Activated CD8-positive, alpha-beta T cell treated with anti-CD3 and anti-CD28 coated beads for 36 hours (primary cell): ENCODE results near the gene RPS10. TPM values are rescaled to one million over a fixed set of nuclear protein-coding genes. Genes with fewer than 3 reads are reported as not detected.
"Not testable (repeated sequence)": the region's sequence is repeated elsewhere in the genome, so short reads cannot be mapped to it uniquely, and the experiment has no call there.

Experiments
- ATAC-seq: fragments of 200-7000 bp; cut with Tn5 transposase; one replicate; pipeline ENCODE4 v1.10.0; 2021; ENCODE audit warnings: mild to moderate bottlenecking, moderate library complexity
- CTCF ChIA-PET: fragments of 350-600 bp; sonication (Branson Sonifier 250); formaldehyde crosslinking; loops from one replicate; lab custom pipeline; 2021; ENCODE audit warnings: antibody characterized with exemption; lab: Charles Lee
- POLR2A ChIA-PET: fragments of 350-600 bp; sonication (Branson Sonifier 250); formaldehyde crosslinking; loops from one replicate; lab custom pipeline; 2021; ENCODE audit warnings: antibody characterized with exemption; lab: Charles Lee
- DNase-seq: peaks from one replicate; pipeline ENCODE4 v3.0.0-alpha.2; 2020
- H3K27ac Mint-ChIP-seq: one replicate; pipeline ENCODE4 v1.8.0; 2021; ENCODE audit warnings: mild to moderate bottlenecking, mixed read lengths
- H3K27me3 Mint-ChIP-seq: one replicate; pipeline ENCODE4 v1.8.0; 2021; ENCODE audit warnings: mixed read lengths
- H3K36me3 Mint-ChIP-seq: one replicate; pipeline ENCODE4 v1.8.0; 2021; ENCODE audit warnings: low read depth, mixed read lengths
- H3K4me1 Mint-ChIP-seq: one replicate; pipeline ENCODE4 v1.8.0; 2021; ENCODE audit warnings: low read depth, mixed read lengths
- H3K4me3 Mint-ChIP-seq: one replicate; pipeline ENCODE4 v1.8.0; 2021; ENCODE audit warnings: mild to moderate bottlenecking, moderate library complexity, mixed read lengths
- H3K9me3 Mint-ChIP-seq: one replicate; pipeline ENCODE4 v1.8.0; 2021; ENCODE audit warnings: mixed read lengths
- intact Hi-C: fragments of 100-400 bp; cut with micrococcal nuclease; formaldehyde crosslinking; loops from one replicate; pipeline ENCODE4 v1.10.0; 2022
- total RNA-seq, 2 experiments: library from RNA; stranded (reverse); gene quantifications; one replicate each; pipeline ENCODE4 v1.2.3, GENCODE V29; 2021
- TF ChIP-seq, protein P1 (sequence below): fragments of 200-600 bp; IDR thresholded peaks from one replicate; pipeline ENCODE4 v1.8.0; 2022; ENCODE audit warnings: antibody characterized with exemption, mild to moderate bottlenecking

The RPS10 gene
- total RNA-seq, 2 experiments from 2014 or later = 2,208 to 2,269 TPM

GRCh38 chr6:34412016-34412415, 13.9 kb downstream of the RPS10 start:
- Mint-ChIP-seq H3K4me1 (peaks cover 5% of the 10 kb centered on the region), H3K27me3 (no peaks in the 10 kb centered on the region), H3K4me3 (no peak overlapping the region), H3K27ac (no peak overlapping the region), H3K36me3 (peaks cover 32% of the 10 kb centered on the region), H3K9me3 (no peaks in the 10 kb centered on the region)
- DNase-seq (no peak), ATAC-seq (no peak)
- POLR2A ChIA-PET = no interaction called here
- CTCF ChIA-PET = no interaction called here
- intact Hi-C loops = loop anchor here (10.0 kb wide), 1 partner anchor 247 kb away; no protein-coding TSS in a partner anchor
- TF ChIP-seq, protein P1, sequence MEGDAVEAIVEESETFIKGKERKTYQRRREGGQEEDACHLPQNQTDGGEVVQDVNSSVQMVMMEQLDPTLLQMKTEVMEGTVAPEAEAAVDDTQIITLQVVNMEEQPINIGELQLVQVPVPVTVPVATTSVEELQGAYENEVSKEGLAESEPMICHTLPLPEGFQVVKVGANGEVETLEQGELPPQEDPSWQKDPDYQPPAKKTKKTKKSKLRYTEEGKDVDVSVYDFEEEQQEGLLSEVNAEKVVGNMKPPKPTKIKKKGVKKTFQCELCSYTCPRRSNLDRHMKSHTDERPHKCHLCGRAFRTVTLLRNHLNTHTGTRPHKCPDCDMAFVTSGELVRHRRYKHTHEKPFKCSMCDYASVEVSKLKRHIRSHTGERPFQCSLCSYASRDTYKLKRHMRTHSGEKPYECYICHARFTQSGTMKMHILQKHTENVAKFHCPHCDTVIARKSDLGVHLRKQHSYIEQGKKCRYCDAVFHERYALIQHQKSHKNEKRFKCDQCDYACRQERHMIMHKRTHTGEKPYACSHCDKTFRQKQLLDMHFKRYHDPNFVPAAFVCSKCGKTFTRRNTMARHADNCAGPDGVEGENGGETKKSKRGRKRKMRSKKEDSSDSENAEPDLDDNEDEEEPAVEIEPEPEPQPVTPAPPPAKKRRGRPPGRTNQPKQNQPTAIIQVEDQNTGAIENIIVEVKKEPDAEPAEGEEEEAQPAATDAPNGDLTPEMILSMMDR = no peak

- H3K4me1 Mint-ChIP-seq, H3K36me3 Mint-ChIP-seq, H3K27me3 Mint-ChIP-seq, POLR2A ChIA-PET, ATAC-seq, intact Hi-C loops, H3K9me3 Mint-ChIP-seq, H3K27ac Mint-ChIP-seq, CTCF ChIA-PET, DNase-seq, H3K4me3 Mint-ChIP-seq: not testable (repeated sequence)
These were observed 18.0 kb downstream of the RPS10 start for GRCh38 chr6:34407915-34408314.

DNA sequence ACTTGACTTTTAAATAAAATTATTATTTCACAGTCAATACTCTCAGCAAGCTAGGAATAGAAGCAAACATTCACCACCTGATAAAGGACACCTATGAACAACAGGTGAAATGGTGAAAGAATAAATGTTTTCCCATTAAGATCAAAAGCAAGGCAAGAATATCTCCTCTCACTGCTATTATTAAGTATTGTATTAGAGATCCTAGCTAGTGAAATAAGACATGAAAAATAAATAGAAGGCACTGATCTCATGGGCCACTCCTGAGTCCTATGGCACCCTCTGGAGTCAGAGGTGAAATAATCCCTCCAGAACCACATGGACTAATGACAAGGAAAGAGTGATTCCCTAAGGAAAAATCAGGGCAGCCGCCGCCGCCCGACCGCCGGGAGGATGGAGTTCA, 29.4 kb downstream of the RPS10 start:
- ChIA-PET CTCF (interaction anchor here (0.7 to 2.8 kb wide), 5 partner anchors 18 to 201 kb away, joined by 3 to 14 read pairs (median 5); partner anchors contain the start of gene SMIM29), POLR2A (interaction anchor here (1.0 to 1.7 kb wide), 4 partner anchors 20 to 201 kb away, joined by 3 to 4 read pairs (median 4); no protein-coding TSS in a partner anchor)
- no peaks in the 10 kb centered on the region for H3K27me3 Mint-ChIP-seq
- DNase-seq (no peak), ATAC-seq (no peak)
- H3K4me1 Mint-ChIP-seq = peaks cover 8% of the 10 kb centered on the region
- intact Hi-C loops = no loop called here
- no peak overlapping the region for H3K27ac Mint-ChIP-seq
- H3K4me3 Mint-ChIP-seq = no peak overlapping the region
- no peaks in the 10 kb centered on the region for H3K9me3 Mint-ChIP-seq
- H3K36me3 Mint-ChIP-seq = peaks cover 2% of the 10 kb centered on the region
- TF ChIP-seq, protein P1 = no peak

GRCh38 chr6:34393966-34394305, 31.9 kb downstream of the RPS10 start:
- TF ChIP-seq, protein P1 = no peak
- H3K9me3 Mint-ChIP-seq = no peaks in the 10 kb centered on the region
- ATAC-seq (no peak), DNase-seq (no peak)
- ChIA-PET POLR2A (interaction anchor here (2.3 kb wide), 1 partner anchor 31 kb away, joined by 16 read pairs; the partner anchor contains the start of gene RPS10), CTCF (interaction anchor here (2.8 to 4.5 kb wide), 2 partner anchors 144 to 145 kb away, joined by 13 to 32 read pairs; partner anchors contain the start of gene SMIM29)
- H3K36me3 Mint-ChIP-seq = peaks cover 2% of the 10 kb centered on the region
- intact Hi-C loops = no loop called here
- H3K27me3 Mint-ChIP-seq = no peaks in the 10 kb centered on the region
- H3K27ac Mint-ChIP-seq = no peak overlapping the region
- no peak overlapping the region for H3K4me3 Mint-ChIP-seq
- peaks cover 13% of the 10 kb centered on the region for H3K4me1 Mint-ChIP-seq

GRCh38 chr6:34393191-34393965, 32.5 kb downstream of the RPS10 start:
- POLR2A ChIA-PET = interaction anchor here (0.8 to 3.5 kb wide), 15 partner anchors 11 to 239 kb away, joined by 3 to 18 read pairs (median 4); partner anchors contain the start of gene RPS10
- no peak overlapping the region for H3K4me3 Mint-ChIP-seq
- no peak for ATAC-seq
- CTCF ChIA-PET = interaction anchor here (0.7 to 4.5 kb wide), 3 partner anchors 67 to 144 kb away, joined by 3 to 32 read pairs (median 4); partner anchors contain the start of gene SMIM29
- peaks cover 2% of the 10 kb centered on the region for H3K36me3 Mint-ChIP-seq
- H3K27me3 Mint-ChIP-seq = no peaks in the 10 kb centered on the region
- H3K27ac Mint-ChIP-seq = peak overlapping the region; percentile 93
- no peaks in the 10 kb centered on the region for H3K9me3 Mint-ChIP-seq
- peaks cover 17% of the 10 kb centered on the region for H3K4me1 Mint-ChIP-seq
- TF ChIP-seq, protein P1 = no peak
- intact Hi-C loops = no loop called here
- peak; percentile 21 for DNase-seq
